ENCODE results near the gene STATH. TPM values are rescaled to one million over a fixed set of nuclear protein-coding genes. Genes with fewer than 3 reads are reported as not detected.

Gene STATH
- total RNA-seq, 1 donor from 2014 or later = not detected

Other genes with a start within 250 kb of the STATH start
- gene SULT1B1, start 235.3 kb upstream of the STATH start, total RNA-seq (ENCODE audit: unreplicated experiment) = 0.10 TPM
- not detected for gene SULT1E1, start 135.8 kb upstream of the STATH start, total RNA-seq (ENCODE audit: unreplicated experiment)
- gene CSN1S1, start 64.9 kb upstream of the STATH start, total RNA-seq (ENCODE audit: unreplicated experiment) = not detected
- gene CSN2, start 30.2 kb upstream of the STATH start, total RNA-seq (ENCODE audit: unreplicated experiment) = not detected
- not detected for gene HTN3, start 32.5 kb downstream of the STATH start, total RNA-seq (ENCODE audit: unreplicated experiment)
- not detected for gene HTN1, start 54.5 kb downstream of the STATH start, total RNA-seq (ENCODE audit: unreplicated experiment)
- gene PRR27, start 158.3 kb downstream of the STATH start, total RNA-seq (ENCODE audit: unreplicated experiment) = not detected
- gene ODAM, start 199.8 kb downstream of the STATH start, total RNA-seq (ENCODE audit: unreplicated experiment) = not detected
- gene FDCSP, start 230.2 kb downstream of the STATH start, total RNA-seq (ENCODE audit: unreplicated experiment) = not detected
- not detected for gene CSN3, start 246.6 kb downstream of the STATH start, total RNA-seq (ENCODE audit: unreplicated experiment)